HK-2 (cell line): Measurements from ENCODE around the gene SESN3.
A peak's percentile ranks its signal among the peaks of the same experiment; 100 is the strongest.
"Not testable (repeated sequence)": the region's sequence is repeated elsewhere in the genome, so short reads cannot be mapped to it uniquely, and the experiment has no call there.

ENCODE experiments used
- DNase-seq: peaks from one replicate; pipeline ENCODE4 v3.0.0-alpha.2; 2018; ENCODE audit not compliant: unreplicated experiment

Gene SESN3

GRCh38 chr11:95251896-95252295, 20.9 kb upstream of the SESN3 start:
- not testable (repeated sequence) for DNase-seq

- DNase-seq = no peak
Measured at GRCh38 chr11:95248666-95249467, 17.9 kb upstream of the SESN3 start.

GRCh38 chr11:95247883-95248282, 16.9 kb upstream of the SESN3 start:
- no peak for DNase-seq

GRCh38 chr11:95247127-95247684, 16.2 kb upstream of the SESN3 start:
- no peak for DNase-seq

- no peak for DNase-seq
Measured at GRCh38 chr11:95245581-95245980, 14.6 kb upstream of the SESN3 start.

GRCh38 chr11:95245038-95245437, 14.0 kb upstream of the SESN3 start:
- no peak for DNase-seq

- DNase-seq = no peak
Measured at GRCh38 chr11:95243673-95244072, 12.7 kb upstream of the SESN3 start.

GRCh38 chr11:95242845-95243605, 12.0 kb upstream of the SESN3 start:
- DNase-seq = no peak

- DNase-seq = no peak
Measured at GRCh38 chr11:95242091-95242844, 11.3 kb upstream of the SESN3 start.

- DNase-seq = no peak
Measured at GRCh38 chr11:95241681-95242081, 10.7 kb upstream of the SESN3 start.

GRCh38 chr11:95239871-95240649, 9.1 kb upstream of the SESN3 start:
- DNase-seq = no peak

- no peak for DNase-seq
Measured at GRCh38 chr11:95232666-95233065, 1.7 kb upstream of the SESN3 start.

- DNase-seq = peak; percentile 3
Measured at GRCh38 chr11:95231881-95232605, 1.0 kb upstream of the SESN3 start.

- no peak for DNase-seq
Measured at GRCh38 chr11:95230810-95231126, 234 bp downstream of the SESN3 start.

GRCh38 chr11:95229993-95230809, 801 bp downstream of the SESN3 start:
- DNase-seq = no peak

- no peak for DNase-seq
Measured at GRCh38 chr11:95229199-95229992, 1.6 kb downstream of the SESN3 start.

GRCh38 chr11:95228081-95228749, 2.8 kb downstream of the SESN3 start:
- no peak for DNase-seq

- not testable (repeated sequence) for DNase-seq
Measured at GRCh38 chr11:95227060-95227459, 3.9 kb downstream of the SESN3 start.

GRCh38 chr11:95222817-95223216, 8.2 kb downstream of the SESN3 start:
- DNase-seq = no peak
